SK-N-SH treated with all-trans-retinoic acid at 6 μM for 48 hours (cell line): Measurements from ENCODE around the gene DNASE1.

Experiments
- ATAC-seq: fragments of 200-7000 bp; cut with Tn5 transposase; 3 replicates; pipeline ENCODE4 v1.9.1; 2020; ENCODE audit warnings: mild to moderate bottlenecking, moderate library complexity
- BACH2 ChIP-seq: fragments of 250-450 bp; sonication (Bioruptor Pico); IDR thresholded peaks from 2 replicates; pipeline ENCODE4 v1.9.0; 2021; ENCODE audit warnings: mild to moderate bottlenecking, borderline replicate concordance
- CREB5 ChIP-seq: fragments of 250-450 bp; sonication (Bioruptor Pico); IDR thresholded peaks from 2 replicates; pipeline ENCODE4 v1.5.1; 2020; ENCODE audit warnings: low read depth, mild to moderate bottlenecking, moderate library complexity
- CSDC2 ChIP-seq: fragments of 250-450 bp; sonication (Bioruptor Pico); IDR thresholded peaks from 2 replicates; pipeline ENCODE4 v1.5.0; 2020; ENCODE audit warnings: mild to moderate bottlenecking, moderate library complexity
- CSRNP3 ChIP-seq: fragments of 250-450 bp; sonication (Bioruptor Pico); IDR thresholded peaks from 2 replicates; pipeline ENCODE4 v1.5.1; 2021; ENCODE audit warnings: mild to moderate bottlenecking, moderate library complexity
- ISL1 ChIP-seq: fragments of 250-450 bp; sonication (Bioruptor Pico); IDR thresholded peaks from 2 replicates; pipeline ENCODE4 v2.1.2; 2022; ENCODE audit warnings: mild to moderate bottlenecking, moderate library complexity
- POU6F1 ChIP-seq: fragments of 250-450 bp; sonication (Bioruptor Pico); IDR thresholded peaks from 2 replicates; pipeline ENCODE4 v1.8.0; 2021; ENCODE audit warnings: low read depth, mild to moderate bottlenecking, moderate library complexity, borderline replicate concordance
- PPARA ChIP-seq: fragments of 250-450 bp; sonication (Bioruptor Pico); IDR thresholded peaks from 2 replicates; pipeline ENCODE4 v1.5.0; 2020; ENCODE audit warnings: mild to moderate bottlenecking, borderline replicate concordance
- SNAI2 ChIP-seq: fragments of 250-450 bp; sonication (Bioruptor Pico); IDR thresholded peaks from 2 replicates; pipeline ENCODE4 v1.5.0; 2020; ENCODE audit warnings: mild to moderate bottlenecking, moderate library complexity
- TCF4 ChIP-seq: fragments of 250-450 bp; sonication (Bioruptor Pico); IDR thresholded peaks from 2 replicates; pipeline ENCODE4 v1.8.0; 2021; ENCODE audit warnings: mild to moderate bottlenecking, moderate library complexity, borderline replicate concordance
- TOX ChIP-seq: fragments of 250-450 bp; sonication (Bioruptor Pico); IDR thresholded peaks from 2 replicates; pipeline ENCODE4 v1.8.0; 2021; ENCODE audit warnings: mild to moderate bottlenecking, moderate library complexity, borderline replicate concordance
- TSHZ2 ChIP-seq: fragments of 250-450 bp; sonication (Bioruptor Pico); IDR thresholded peaks from 2 replicates; pipeline ENCODE4 v1.5.0; 2020; ENCODE audit warnings: mild to moderate bottlenecking, moderate library complexity
- ZC3H10 ChIP-seq: fragments of 250-450 bp; sonication (Bioruptor Pico); IDR thresholded peaks from 2 replicates; pipeline ENCODE4 v1.5.1; 2021; ENCODE audit warnings: mild to moderate bottlenecking, moderate library complexity
- ZFP3 ChIP-seq: fragments of 250-450 bp; sonication (Bioruptor Pico); IDR thresholded peaks from 2 replicates; pipeline ENCODE4 v1.5.0; 2020; ENCODE audit warnings: mild to moderate bottlenecking, moderate library complexity
- ZFP30 ChIP-seq: fragments of 450-650 bp; formaldehyde crosslinking; IDR thresholded peaks from 2 replicates; pipeline ENCODE4 v1.5.0; 2022; ENCODE audit warnings: mild to moderate bottlenecking, moderate library complexity
- ZNF565 ChIP-seq: fragments of 450-650 bp; formaldehyde crosslinking; conservative IDR thresholded peaks from 2 replicates; pipeline ENCODE4 v1.5.0; 2020; ENCODE audit warnings: low read depth, mild to moderate bottlenecking, moderate library complexity

The DNASE1 gene

GRCh38 chr16:3610698-3611145, 43.8 kb upstream of the DNASE1 start:
- ATAC-seq: no peak; the same call in 2 of the 3 replicates
- TF ChIP-seq ISL1 (CRISPR knock-in tag) (no peak), BACH2 (CRISPR knock-in tag) (no peak), CREB5 (CRISPR knock-in tag) (no peak)

GRCh38 chr16:3611146-3611975, 43.1 kb upstream of the DNASE1 start, which contains the start of gene SLX4:
SLX4 (minus strand) TSS chr16:3611606; CDS start chr16:3608964, 2,642 bp downstream.
- TF ChIP-seq ZFP30 (CRISPR knock-in tag) (no peak), ZC3H10 (no peak), TSHZ2 (CRISPR knock-in tag) (no peak), SNAI2 (CRISPR knock-in tag) (no peak)
- TF ChIP-seq, all 23 proteins: peak for 0
- ATAC-seq: peak; percentile 91

GRCh38 chr16:3612510-3613466, 41.7 kb upstream of the DNASE1 start:
- TF ChIP-seq TCF4 (no peak), BACH2 (CRISPR knock-in tag) (no peak), POU6F1 (no peak), PPARA (no peak), TOX (no peak), ZFP3 (CRISPR knock-in tag) (no peak), CSDC2 (CRISPR knock-in tag) (no peak), CSRNP3 (CRISPR knock-in tag) (no peak), ISL1 (CRISPR knock-in tag) (no peak), ZNF565 (CRISPR knock-in tag) (no peak), ZFP30 (CRISPR knock-in tag) (no peak), ZC3H10 (no peak)
- no peak for ATAC-seq

GRCh38 chr16:3618769-3619141, 35.7 kb upstream of the DNASE1 start:
- TF ChIP-seq ZC3H10 (no peak), CREB5 (CRISPR knock-in tag) (no peak), ZNF565 (CRISPR knock-in tag) (no peak), ISL1 (CRISPR knock-in tag) (no peak)
- no peak; the same call in 2 of the 3 replicates for ATAC-seq
